GM06990 (cell line): ENCODE results near the gene GRIK3.

Experiments
- DNase-seq: peaks from one replicate; pipeline ENCODE4 v3.0.0-alpha.2; 2011; ENCODE audit not compliant: insufficient read length; ENCODE audit errors: extremely low read depth
- H3K27me3 ChIP-seq: replicated peaks from 2 replicates; pipeline ENCODE4 v1.6.0; 2011; ENCODE audit warnings: low read length; ENCODE audit not compliant: control insufficient read depth, insufficient read depth
- H3K36me3 ChIP-seq: 2 replicates; pipeline ENCODE4 v1.5.1; 2011; ENCODE audit warnings: low read length; ENCODE audit not compliant: control insufficient read depth, insufficient read depth
- H3K4me3 ChIP-seq: replicated peaks from 2 replicates; pipeline ENCODE4 v1.5.1; 2011; ENCODE audit warnings: low read depth, mild to moderate bottlenecking, control low read depth, low read length
- TF ChIP-seq, protein P1 (sequence below): IDR thresholded peaks from 2 replicates; pipeline ENCODE4 v1.5.1; 2011; ENCODE audit warnings: low read length, control low read depth, mild to moderate bottlenecking, inconsistent platforms; ENCODE audit not compliant: insufficient read depth, poor library complexity, severe bottlenecking

The GRIK3 gene

GRCh38 chr1:36863061-36863460 lies 171.3 kb downstream of the GRIK3 start:
- Histone ChIP-seq H3K36me3 (no peaks in the 10 kb centered on the region), H3K27me3 (no peaks in the 10 kb centered on the region; the same call in 1 of the 2 replicates)
- no peak for DNase-seq

DNA sequence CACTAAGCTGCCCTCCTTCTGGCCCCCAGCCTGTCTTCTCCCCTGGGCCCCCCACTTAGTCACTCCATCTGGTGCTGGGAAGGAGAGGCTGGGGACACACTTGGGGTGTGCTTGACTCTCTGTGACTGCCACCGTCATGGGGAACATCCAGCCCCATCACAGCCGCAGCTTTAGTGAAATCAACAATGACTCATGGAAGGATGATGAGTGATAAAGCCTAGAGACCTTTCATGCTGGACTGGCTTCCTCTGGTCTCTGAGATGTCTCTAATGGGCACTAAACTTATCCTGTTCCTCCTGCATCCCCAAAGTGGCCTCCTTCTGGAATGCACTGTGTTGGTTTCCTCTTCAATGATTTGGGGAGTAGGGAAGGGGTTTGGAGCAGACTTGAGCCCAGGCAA lies 172.9 kb downstream of the GRIK3 start:
- no peak for DNase-seq
- H3K36me3 ChIP-seq, result no peaks in the 10 kb centered on the region
- no peak overlapping the region for H3K4me3 ChIP-seq
- H3K27me3 ChIP-seq, result peaks cover 4% of the 10 kb centered on the region
- TF ChIP-seq, protein P1, sequence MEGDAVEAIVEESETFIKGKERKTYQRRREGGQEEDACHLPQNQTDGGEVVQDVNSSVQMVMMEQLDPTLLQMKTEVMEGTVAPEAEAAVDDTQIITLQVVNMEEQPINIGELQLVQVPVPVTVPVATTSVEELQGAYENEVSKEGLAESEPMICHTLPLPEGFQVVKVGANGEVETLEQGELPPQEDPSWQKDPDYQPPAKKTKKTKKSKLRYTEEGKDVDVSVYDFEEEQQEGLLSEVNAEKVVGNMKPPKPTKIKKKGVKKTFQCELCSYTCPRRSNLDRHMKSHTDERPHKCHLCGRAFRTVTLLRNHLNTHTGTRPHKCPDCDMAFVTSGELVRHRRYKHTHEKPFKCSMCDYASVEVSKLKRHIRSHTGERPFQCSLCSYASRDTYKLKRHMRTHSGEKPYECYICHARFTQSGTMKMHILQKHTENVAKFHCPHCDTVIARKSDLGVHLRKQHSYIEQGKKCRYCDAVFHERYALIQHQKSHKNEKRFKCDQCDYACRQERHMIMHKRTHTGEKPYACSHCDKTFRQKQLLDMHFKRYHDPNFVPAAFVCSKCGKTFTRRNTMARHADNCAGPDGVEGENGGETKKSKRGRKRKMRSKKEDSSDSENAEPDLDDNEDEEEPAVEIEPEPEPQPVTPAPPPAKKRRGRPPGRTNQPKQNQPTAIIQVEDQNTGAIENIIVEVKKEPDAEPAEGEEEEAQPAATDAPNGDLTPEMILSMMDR, result no peak

More at GRCh38 chr1:36863061-36863460, 171.3 kb downstream of the GRIK3 start:
- H3K4me3 ChIP-seq, result no peak overlapping the region
- TF ChIP-seq, protein P1, result no peak

DNA sequence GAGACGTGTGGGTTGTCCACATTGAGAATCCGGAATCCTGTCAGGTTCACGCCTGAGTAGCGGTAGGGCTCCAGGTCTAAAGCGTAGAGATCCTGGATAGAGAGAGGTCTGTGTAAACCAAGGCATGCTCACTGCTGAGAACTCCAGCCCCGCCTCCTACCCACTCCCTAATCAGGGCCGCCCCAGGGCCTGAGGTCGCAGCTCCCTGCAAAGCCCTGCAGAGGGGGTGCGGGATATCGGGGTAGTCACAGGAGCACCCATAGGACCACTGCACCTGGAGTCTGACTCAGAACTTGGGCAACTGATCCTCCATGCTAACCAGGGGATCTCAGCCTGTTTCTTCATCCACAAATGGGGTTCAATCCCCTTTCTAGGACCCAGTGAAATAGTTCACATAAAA lies 174.4 kb downstream of the GRIK3 start:
- Histone ChIP-seq H3K27me3 (peaks cover 4% of the 10 kb centered on the region), H3K36me3 (no peaks in the 10 kb centered on the region), H3K4me3 (no peak overlapping the region)
- TF ChIP-seq, protein P1, result no peak
- no peak for DNase-seq

DNA sequence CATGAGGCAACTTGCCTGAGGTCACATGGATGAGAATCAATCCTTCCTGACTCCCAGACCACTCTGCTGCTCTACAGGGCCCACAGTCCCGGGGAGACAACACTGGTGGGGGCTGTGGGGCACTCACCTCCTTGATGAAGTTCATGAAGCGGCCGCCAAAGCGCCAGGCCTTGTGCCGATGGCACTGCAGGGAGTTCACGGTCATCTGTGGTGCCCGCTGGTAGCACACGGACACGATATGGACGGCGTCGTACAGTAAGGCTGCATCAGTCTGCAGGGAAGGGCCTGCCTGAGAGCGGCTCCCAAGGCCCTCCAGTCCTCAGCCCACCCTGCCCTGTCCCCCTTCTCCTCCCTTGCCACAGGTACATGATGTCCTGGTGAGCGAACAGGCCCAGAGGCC lies 175.3 kb downstream of the GRIK3 start:
- no peak for DNase-seq
- Histone ChIP-seq H3K4me3 (no peak overlapping the region), H3K36me3 (no peaks in the 10 kb centered on the region), H3K27me3 (peaks cover 5% of the 10 kb centered on the region)
- TF ChIP-seq, protein P1, result no peak

DNA sequence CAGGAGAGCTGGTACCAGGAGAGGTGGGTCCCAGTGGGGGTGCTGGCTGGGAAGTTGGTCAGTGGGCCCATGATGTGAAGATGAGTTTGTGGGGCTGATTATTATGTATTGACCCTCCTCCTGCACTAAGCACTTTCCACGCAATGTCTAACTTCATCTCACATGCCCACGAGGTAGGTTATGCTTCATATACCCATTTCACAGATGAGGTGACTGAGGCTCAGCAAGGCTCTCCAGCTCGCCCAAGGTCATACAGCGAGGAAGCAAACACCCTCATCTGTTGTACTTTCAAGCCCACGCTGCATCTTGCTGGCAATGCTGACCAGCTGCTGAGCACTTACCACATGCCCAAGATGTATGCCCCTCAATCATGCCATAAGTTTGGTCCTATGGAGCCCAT lies 175.8 kb downstream of the GRIK3 start:
- TF ChIP-seq, protein P1, result no peak
- H3K27me3 ChIP-seq, result peaks cover 6% of the 10 kb centered on the region

GRCh38 chr1:36857754-36858153 lies 176.6 kb downstream of the GRIK3 start:
- no peak for DNase-seq
- TF ChIP-seq, protein P1, result no peak

More for the DNA sequence above, 175.8 kb downstream of the GRIK3 start:
- Histone ChIP-seq H3K4me3 (no peak overlapping the region), H3K36me3 (no peaks in the 10 kb centered on the region)
- no peak for DNase-seq

More at GRCh38 chr1:36857754-36858153, 176.6 kb downstream of the GRIK3 start:
- no peaks in the 10 kb centered on the region for H3K36me3 ChIP-seq
- peaks cover 7% of the 10 kb centered on the region for H3K27me3 ChIP-seq
- no peak overlapping the region for H3K4me3 ChIP-seq
